OCI-M2 (cell line): ENCODE data around the gene CRIP3.

Experiments
- DNase-seq: peaks from one replicate; lab custom pipeline; 2025; ENCODE audit not compliant: unreplicated experiment; lab: John Stamatoyannopoulos, UW

Gene CRIP3

GRCh38 chr6:43290905-43291355 is 17.7 kb downstream of the CRIP3 start:
- DNase-seq, result no peak

GRCh38 chr6:43290339-43290904 is 18.2 kb downstream of the CRIP3 start:
- DNase-seq, result no peak

- DNase-seq, result no peak
Observed at GRCh38 chr6:43287717-43288679, 20.6 kb downstream of the CRIP3 start.

GRCh38 chr6:43286980-43287716 is 21.5 kb downstream of the CRIP3 start:
- no peak for DNase-seq

- no peak for DNase-seq
Observed at GRCh38 chr6:43286456-43286979, 22.1 kb downstream of the CRIP3 start.

GRCh38 chr6:43285832-43286231 is 22.8 kb downstream of the CRIP3 start:
- DNase-seq, result no peak

GRCh38 chr6:43284991-43285781 is 23.4 kb downstream of the CRIP3 start:
- DNase-seq, result no peak

- DNase-seq, result no peak
Observed at GRCh38 chr6:43283905-43284304, 24.7 kb downstream of the CRIP3 start.

- no peak for DNase-seq
Observed at GRCh38 chr6:43283514-43283901, 25.1 kb downstream of the CRIP3 start.

GRCh38 chr6:43282636-43283513 is 25.8 kb downstream of the CRIP3 start:
- no peak for DNase-seq

- DNase-seq, result no peak
Observed at GRCh38 chr6:43282060-43282459, 26.6 kb downstream of the CRIP3 start.

- DNase-seq, result no peak
Observed at GRCh38 chr6:43280234-43280633, 28.4 kb downstream of the CRIP3 start.

- no peak for DNase-seq
Observed at GRCh38 chr6:43278524-43279078, 30.0 kb downstream of the CRIP3 start.

- no peak for DNase-seq
Observed at GRCh38 chr6:43277643-43278523, 30.7 kb downstream of the CRIP3 start.

GRCh38 chr6:43277306-43277642 is 31.4 kb downstream of the CRIP3 start:
- no peak for DNase-seq

GRCh38 chr6:43276577-43277305 is 31.9 kb downstream of the CRIP3 start:
- DNase-seq, result no peak

- DNase-seq, result no peak
Observed at GRCh38 chr6:43275801-43276576, 32.6 kb downstream of the CRIP3 start.
